Liver (tissue), 9 donors: ENCODE data around the gene SLC49A4. TPM values are rescaled to one million over a fixed set of nuclear protein-coding genes. Genes with fewer than 3 reads are reported as not detected.

ENCODE experiments used
- DNase-seq: peaks from one replicate; pipeline ENCODE4 v3.0.0-alpha.2; 2017; ENCODE audit warnings: low spot score
- H3K27ac ChIP-seq, 2 donors: one replicate each; pipeline ENCODE4 v1.7.0; 2013; ENCODE audit warnings: inconsistent platforms in 2 of 2, low read length in 2 of 2, control low read depth in 1 of 2, low read depth in 1 of 2, mild to moderate bottlenecking in 1 of 2
- H3K27me3 ChIP-seq, 4 donors: one replicate each; pipeline versions ENCODE4 v1.6.1 to v1.7.0; 2013; ENCODE audit warnings: low read length in 3 of 4, inconsistent platforms in 1 of 4, mild to moderate bottlenecking in 1 of 4, moderate library complexity in 1 of 4; ENCODE audit not compliant: control insufficient read depth in 4 of 4, insufficient read depth in 4 of 4
- H3K36me3 ChIP-seq, 4 donors: one replicate each; pipeline versions ENCODE4 v1.6.1 to v1.7.0; 2013; ENCODE audit warnings: low read length in 3 of 4, mild to moderate bottlenecking in 3 of 4, low read depth in 1 of 4, moderate library complexity in 1 of 4; ENCODE audit not compliant: control insufficient read depth in 4 of 4, insufficient read depth in 3 of 4
- H3K4me1 ChIP-seq, 4 donors: one replicate each; pipeline versions ENCODE4 v1.6.1 to v1.7.0; 2013; ENCODE audit warnings: low read length in 3 of 4, mild to moderate bottlenecking in 3 of 4, moderate library complexity in 1 of 4; ENCODE audit not compliant: control insufficient read depth in 4 of 4, insufficient read depth in 4 of 4
- H3K4me3 ChIP-seq, 3 donors: one replicate each; pipeline versions ENCODE4 v1.6.1 to v1.7.0; 2013; ENCODE audit warnings: low read length in 3 of 3, control low read depth in 1 of 3, low read depth in 1 of 3, mild to moderate bottlenecking in 1 of 3
- H3K9ac ChIP-seq, 2 donors: one replicate each; pipeline ENCODE4 v1.7.0; 2013; ENCODE audit warnings: low read length in 2 of 2, mild to moderate bottlenecking in 2 of 2, moderate library complexity in 2 of 2, control low read depth in 1 of 2, low read depth in 1 of 2
- H3K9me3 ChIP-seq, 4 donors: one replicate each; pipeline versions ENCODE4 v1.6.1 to v1.7.0; 2013; ENCODE audit warnings: low read length in 3 of 4; ENCODE audit not compliant: control insufficient read depth in 4 of 4
- ATF3 ChIP-seq: IDR thresholded peaks from 2 replicates; pipeline ENCODE4 v1.6.1; 2016; ENCODE audit warnings: antibody characterized with exemption
- EGR1 ChIP-seq, 2 donors: IDR thresholded peaks; 2 replicates each; pipeline ENCODE4 v1.6.1; 2016 to 2018; ENCODE audit warnings: antibody characterized with exemption in 2 of 2, low read depth in 2 of 2
- FOXA2 ChIP-seq: IDR thresholded peaks from 2 replicates; pipeline ENCODE4 v1.6.1; 2016; ENCODE audit warnings: antibody characterized with exemption
- GABPA ChIP-seq, 2 donors: IDR thresholded peaks in 1 of 2; conservative IDR thresholded peaks in 1 of 2; 2 replicates each; pipeline ENCODE4 v1.6.1; 2016; ENCODE audit warnings: antibody characterized with exemption in 2 of 2, mild to moderate bottlenecking in 1 of 2, moderate library complexity in 1 of 2
- HNF4A ChIP-seq, 2 donors: conservative IDR thresholded peaks; 2 replicates each; pipeline ENCODE4 v1.6.1; 2016; ENCODE audit warnings: antibody characterized with exemption in 2 of 2, mild to moderate bottlenecking in 2 of 2
- HNF4G ChIP-seq: IDR thresholded peaks from 2 replicates; pipeline ENCODE4 v1.6.1; 2016; ENCODE audit warnings: antibody characterized with exemption
- MAX ChIP-seq: IDR thresholded peaks from 2 replicates; pipeline ENCODE4 v1.6.1; 2016; ENCODE audit warnings: antibody characterized with exemption
- RAD21 ChIP-seq, 2 donors: IDR thresholded peaks; 2 replicates each; pipeline ENCODE4 v1.6.1; 2016; ENCODE audit warnings: antibody characterized with exemption in 2 of 2, mild to moderate bottlenecking in 2 of 2
- REST ChIP-seq: IDR thresholded peaks from 2 replicates; pipeline ENCODE4 v1.6.1; 2016; ENCODE audit warnings: antibody characterized with exemption, mild to moderate bottlenecking
- RXRA ChIP-seq, 2 donors: IDR thresholded peaks; 2 replicates each; pipeline ENCODE4 v1.6.1; 2017 to 2018; ENCODE audit warnings: antibody characterized with exemption in 2 of 2, mild to moderate bottlenecking in 1 of 2
- SP1 ChIP-seq: IDR thresholded peaks from 2 replicates; pipeline ENCODE4 v1.6.1; 2018; ENCODE audit warnings: antibody characterized with exemption, mild to moderate bottlenecking
- WGBS: extraction: QIAGEN DNeasy Blood & Tissue Kit; methylation state at CpG from one replicate; pipeline ENCODE4 v1.1.7; 2013; 5-methylcytosine and 5-hydroxymethylcytosine counted together
- polyA plus RNA-seq, 2 donors: library from polyadenylated mRNA; stranded (reverse) in 1 of 2; unstranded in 1 of 2; fragments of 200-250 nt in 1 of 2; fragments of >200 nt in 1 of 2; fragmentation: Nextera tagmentation in 1 of 2; extraction: Ambion mirVana in 1 of 2; gene quantifications; one replicate each; pipeline versions ENCODE4 v1.2.1 to v1.2.3, GENCODE V29; 2013 to 2015
- total RNA-seq, 2 donors: library from RNA; depleted of rRNA; stranded (reverse); fragments of >200 nt; gene quantifications; one replicate each; pipeline ENCODE4 v1.2.3, GENCODE V29; 2014
- TF ChIP-seq, protein P1 (sequence below): fragments of 150-350 bp; IDR thresholded peaks from 2 replicates; pipeline ENCODE4 v1.5.1; 2017; ENCODE audit warnings: improper control_type of control experiment, low read depth, low read length; ENCODE audit not compliant: missing input control
- TF ChIP-seq, protein P2 (sequence below): IDR thresholded peaks from 2 replicates; pipeline ENCODE4 v1.6.1; 2016; ENCODE audit warnings: antibody characterized with exemption
- donor health status: healthy.
- donor health status: healthy.
- donor health status: healthy.
- donor health status: healthy.
- donor health status: healthy.

SLC49A4 gene
- total and polyA plus RNA-seq, 4 donors: 3.3 to 11.1 (median 6.3) TPM

GRCh38 chr3:122926322-122926721 lies 131.5 kb downstream of the SLC49A4 start:
- H3K4me3 ChIP-seq: no peak overlapping the region
- no peak for TF ChIP-seq RXRA (IDR thresholded peaks at IDR 0.05)
- TF ChIP-seq, protein P1, sequence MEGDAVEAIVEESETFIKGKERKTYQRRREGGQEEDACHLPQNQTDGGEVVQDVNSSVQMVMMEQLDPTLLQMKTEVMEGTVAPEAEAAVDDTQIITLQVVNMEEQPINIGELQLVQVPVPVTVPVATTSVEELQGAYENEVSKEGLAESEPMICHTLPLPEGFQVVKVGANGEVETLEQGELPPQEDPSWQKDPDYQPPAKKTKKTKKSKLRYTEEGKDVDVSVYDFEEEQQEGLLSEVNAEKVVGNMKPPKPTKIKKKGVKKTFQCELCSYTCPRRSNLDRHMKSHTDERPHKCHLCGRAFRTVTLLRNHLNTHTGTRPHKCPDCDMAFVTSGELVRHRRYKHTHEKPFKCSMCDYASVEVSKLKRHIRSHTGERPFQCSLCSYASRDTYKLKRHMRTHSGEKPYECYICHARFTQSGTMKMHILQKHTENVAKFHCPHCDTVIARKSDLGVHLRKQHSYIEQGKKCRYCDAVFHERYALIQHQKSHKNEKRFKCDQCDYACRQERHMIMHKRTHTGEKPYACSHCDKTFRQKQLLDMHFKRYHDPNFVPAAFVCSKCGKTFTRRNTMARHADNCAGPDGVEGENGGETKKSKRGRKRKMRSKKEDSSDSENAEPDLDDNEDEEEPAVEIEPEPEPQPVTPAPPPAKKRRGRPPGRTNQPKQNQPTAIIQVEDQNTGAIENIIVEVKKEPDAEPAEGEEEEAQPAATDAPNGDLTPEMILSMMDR: no peak
- TF ChIP-seq GABPA (IDR thresholded peaks at IDR 0.05 in 1 of 2, conservative IDR thresholded peaks at IDR 0.05 in 1 of 2): no peak
- TF ChIP-seq, protein P2, sequence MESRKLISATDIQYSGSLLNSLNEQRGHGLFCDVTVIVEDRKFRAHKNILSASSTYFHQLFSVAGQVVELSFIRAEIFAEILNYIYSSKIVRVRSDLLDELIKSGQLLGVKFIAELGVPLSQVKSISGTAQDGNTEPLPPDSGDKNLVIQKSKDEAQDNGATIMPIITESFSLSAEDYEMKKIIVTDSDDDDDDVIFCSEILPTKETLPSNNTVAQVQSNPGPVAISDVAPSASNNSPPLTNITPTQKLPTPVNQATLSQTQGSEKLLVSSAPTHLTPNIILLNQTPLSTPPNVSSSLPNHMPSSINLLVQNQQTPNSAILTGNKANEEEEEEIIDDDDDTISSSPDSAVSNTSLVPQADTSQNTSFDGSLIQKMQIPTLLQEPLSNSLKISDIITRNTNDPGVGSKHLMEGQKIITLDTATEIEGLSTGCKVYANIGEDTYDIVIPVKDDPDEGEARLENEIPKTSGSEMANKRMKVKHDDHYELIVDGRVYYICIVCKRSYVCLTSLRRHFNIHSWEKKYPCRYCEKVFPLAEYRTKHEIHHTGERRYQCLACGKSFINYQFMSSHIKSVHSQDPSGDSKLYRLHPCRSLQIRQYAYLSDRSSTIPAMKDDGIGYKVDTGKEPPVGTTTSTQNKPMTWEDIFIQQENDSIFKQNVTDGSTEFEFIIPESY: no peak
- TF ChIP-seq FOXA2: no peak
- no peak for TF ChIP-seq SP1
- TF ChIP-seq ATF3: no peak
- TF ChIP-seq HNF4G: no peak
- no peak overlapping the region for H3K27ac ChIP-seq
- no peaks in the 10 kb centered on the region for H3K36me3 ChIP-seq
- H3K9ac ChIP-seq: no peak overlapping the region
- WGBS: 94% methylated on average over 20 of the region's 20 CpGs
- peaks cover 0 to 5% (median 3%) of the 10 kb centered on the region in 4 donors for H3K4me1 ChIP-seq
- H3K9me3 ChIP-seq: no peaks in the 10 kb centered on the region
- peaks cover 2 to 7% (median 5%) of the 10 kb centered on the region in 4 donors for H3K27me3 ChIP-seq
- DNase-seq: no peak

GRCh38 chr3:122926811-122927210 lies 131.9 kb downstream of the SLC49A4 start:
- no peak for DNase-seq
- no peak overlapping the region for H3K9ac ChIP-seq
- H3K4me1 ChIP-seq: peaks cover 0 to 5% (median 2%) of the 10 kb centered on the region in 4 donors
- WGBS: 96% methylated on average over 3 of the region's 3 CpGs
- no peaks in the 10 kb centered on the region for H3K9me3 ChIP-seq
- H3K27ac ChIP-seq: no peak overlapping the region
- no peak for TF ChIP-seq RAD21 (IDR thresholded peaks at IDR 0.05)
- TF ChIP-seq MAX: no peak
- no peak for TF ChIP-seq EGR1 (IDR thresholded peaks at IDR 0.05; ENCODE audit: low read depth in 2 of 2)
- TF ChIP-seq RXRA (IDR thresholded peaks at IDR 0.05): no peak
- TF ChIP-seq GABPA (IDR thresholded peaks at IDR 0.05 in 1 of 2, conservative IDR thresholded peaks at IDR 0.05 in 1 of 2): no peak
- no peak for TF ChIP-seq HNF4A (conservative IDR thresholded peaks at IDR 0.05)
- TF ChIP-seq ATF3: no peak
- no peak for TF ChIP-seq REST
- no peaks in the 10 kb centered on the region for H3K36me3 ChIP-seq
- peaks cover 0 to 7% (median 3%) of the 10 kb centered on the region in 4 donors for H3K27me3 ChIP-seq
- H3K4me3 ChIP-seq: no peak overlapping the region
